Stimulated activated CD4-positive, alpha-beta T cell treated with anti-CD3 and anti-CD28 coated beads, Interleukin-1b, Interleukin-23, amount 100 ng/mL, for 1 hour (primary cell): ENCODE data around the gene STOML1.
A peak's percentile ranks its signal among the peaks of the same experiment; 100 is the strongest.
"Not testable (repeated sequence)": the region's sequence is repeated elsewhere in the genome, so short reads cannot be mapped to it uniquely, and the experiment has no call there.

Experiments used
- DNase-seq, 2 donors: peaks; one replicate each; pipeline ENCODE4 v3.0.0-alpha.2; 2020; ENCODE audit warnings: low read depth in 2 of 2

STOML1 gene

DNA sequence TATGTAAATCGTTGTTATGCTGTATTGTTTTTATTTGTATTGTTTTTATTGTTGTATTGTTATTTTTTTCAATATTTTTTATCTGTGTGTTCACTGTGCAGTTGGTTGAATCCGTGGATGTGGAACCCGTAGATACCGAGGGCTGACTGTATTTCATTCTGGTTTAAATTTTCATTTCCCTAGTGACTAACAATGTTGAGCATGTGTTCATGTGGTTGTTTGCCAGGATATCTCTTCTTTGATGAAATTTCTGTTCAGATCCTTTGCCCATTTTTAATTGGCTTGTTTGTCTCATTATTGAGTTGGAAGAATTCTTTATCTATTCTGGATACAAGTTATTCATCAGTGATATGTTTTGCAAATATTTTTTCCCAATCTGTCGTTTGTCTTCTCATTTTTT is 29.7 kb downstream of the STOML1 start:
- no peak for DNase-seq

- not testable (repeated sequence) for DNase-seq
These were observed 31.5 kb downstream of the STOML1 start for GRCh38 chr15:73960472-73961070.

- no peak for DNase-seq
These were observed 32.3 kb downstream of the STOML1 start for GRCh38 chr15:73959801-73960200.

- no peak for DNase-seq
These were observed 33.0 kb downstream of the STOML1 start for GRCh38 chr15:73959012-73959581.

- no peak for DNase-seq
These were observed 34.3 kb downstream of the STOML1 start for GRCh38 chr15:73957785-73958184.

GRCh38 chr15:73957276-73957675 is 34.8 kb downstream of the STOML1 start:
- DNase-seq: no peak

DNA sequence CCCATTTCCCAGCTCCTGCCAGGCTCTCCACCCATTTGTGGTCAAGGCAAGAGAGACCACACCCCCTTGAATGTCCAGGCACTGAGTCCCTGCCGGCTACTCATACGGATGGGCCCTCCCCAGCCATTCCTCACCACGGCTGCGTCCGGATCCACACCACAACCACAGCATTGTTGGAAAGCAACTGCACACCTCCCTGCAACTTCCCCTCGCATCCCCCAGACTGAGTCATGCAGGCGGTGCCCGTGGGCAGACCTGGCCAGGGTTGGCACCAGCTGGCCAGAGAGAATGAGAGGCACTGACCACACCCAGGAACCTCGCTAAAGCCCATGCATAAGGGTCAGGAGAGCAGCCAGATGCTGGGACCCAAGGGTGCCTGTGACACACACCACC is 35.4 kb downstream of the STOML1 start:
- DNase-seq: no peak

GRCh38 chr15:73955861-73956742 is 36.0 kb downstream of the STOML1 start:
- DNase-seq: no peak

DNA sequence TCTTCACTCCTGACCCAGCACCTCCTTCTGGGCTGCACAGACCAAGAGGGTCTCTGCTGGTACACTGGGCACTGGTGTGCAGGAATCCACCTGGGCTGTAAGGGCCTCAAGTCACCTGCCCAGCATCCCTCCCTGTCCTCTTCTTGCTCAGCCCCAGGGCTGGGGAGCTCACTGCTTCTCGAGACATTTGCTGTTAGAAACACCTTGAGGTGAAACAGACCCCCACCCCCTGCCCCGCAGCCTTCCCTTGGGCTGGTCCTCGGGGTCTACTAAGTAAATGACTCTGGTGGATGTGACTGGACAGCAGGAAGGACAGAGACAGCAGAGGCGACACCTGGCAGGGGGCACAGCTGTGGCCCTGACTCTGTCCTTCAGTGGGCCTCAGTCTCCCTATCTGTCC is 36.8 kb downstream of the STOML1 start:
- no peak for DNase-seq

DNA sequence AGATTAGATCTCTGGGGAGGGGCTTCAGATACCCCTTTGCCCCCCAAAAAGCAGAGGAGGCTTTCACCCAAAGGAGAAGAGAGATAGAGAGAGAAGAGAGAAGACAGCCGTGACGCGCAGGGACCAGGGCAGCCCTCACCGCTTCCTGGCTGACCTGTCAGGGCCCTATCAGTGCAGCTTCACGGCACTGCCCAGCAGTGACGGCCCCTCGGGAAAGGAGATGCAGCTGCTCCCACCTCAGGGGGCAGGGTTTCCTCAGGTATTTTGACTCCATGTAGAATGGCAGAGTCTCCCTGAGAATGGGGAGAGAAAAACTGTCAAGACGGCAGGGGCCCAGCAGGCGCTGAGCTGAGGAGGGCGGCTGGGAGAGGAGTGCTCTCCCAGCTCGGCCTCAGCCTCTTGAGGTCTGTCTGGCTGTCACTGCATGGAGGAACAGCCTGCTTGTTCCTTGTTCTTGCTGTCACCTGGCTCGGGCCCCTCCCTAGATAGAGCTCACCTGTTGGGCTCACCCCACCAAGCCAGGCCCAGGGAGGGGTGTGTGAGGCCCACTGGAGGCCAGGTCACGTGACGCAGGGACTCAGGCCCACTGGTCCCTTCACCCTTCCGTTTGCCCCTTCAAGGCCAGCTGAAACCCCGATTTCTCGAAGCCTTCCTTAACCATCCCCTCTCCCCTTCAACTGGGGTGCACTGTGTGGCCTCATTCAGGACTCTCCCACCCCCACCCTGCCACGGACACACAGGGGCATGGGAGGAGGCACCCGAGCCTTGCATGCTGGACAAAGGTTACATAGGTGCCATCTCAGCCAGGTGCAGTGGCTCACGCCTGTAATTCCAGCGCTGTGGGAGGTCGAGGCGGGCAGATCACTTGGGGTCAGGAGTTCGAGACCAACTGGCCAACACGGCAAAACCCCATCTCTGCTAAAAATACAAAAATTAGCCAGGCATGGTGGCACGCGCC is 37.6 kb downstream of the STOML1 start:
- DNase-seq: no peak

DNA sequence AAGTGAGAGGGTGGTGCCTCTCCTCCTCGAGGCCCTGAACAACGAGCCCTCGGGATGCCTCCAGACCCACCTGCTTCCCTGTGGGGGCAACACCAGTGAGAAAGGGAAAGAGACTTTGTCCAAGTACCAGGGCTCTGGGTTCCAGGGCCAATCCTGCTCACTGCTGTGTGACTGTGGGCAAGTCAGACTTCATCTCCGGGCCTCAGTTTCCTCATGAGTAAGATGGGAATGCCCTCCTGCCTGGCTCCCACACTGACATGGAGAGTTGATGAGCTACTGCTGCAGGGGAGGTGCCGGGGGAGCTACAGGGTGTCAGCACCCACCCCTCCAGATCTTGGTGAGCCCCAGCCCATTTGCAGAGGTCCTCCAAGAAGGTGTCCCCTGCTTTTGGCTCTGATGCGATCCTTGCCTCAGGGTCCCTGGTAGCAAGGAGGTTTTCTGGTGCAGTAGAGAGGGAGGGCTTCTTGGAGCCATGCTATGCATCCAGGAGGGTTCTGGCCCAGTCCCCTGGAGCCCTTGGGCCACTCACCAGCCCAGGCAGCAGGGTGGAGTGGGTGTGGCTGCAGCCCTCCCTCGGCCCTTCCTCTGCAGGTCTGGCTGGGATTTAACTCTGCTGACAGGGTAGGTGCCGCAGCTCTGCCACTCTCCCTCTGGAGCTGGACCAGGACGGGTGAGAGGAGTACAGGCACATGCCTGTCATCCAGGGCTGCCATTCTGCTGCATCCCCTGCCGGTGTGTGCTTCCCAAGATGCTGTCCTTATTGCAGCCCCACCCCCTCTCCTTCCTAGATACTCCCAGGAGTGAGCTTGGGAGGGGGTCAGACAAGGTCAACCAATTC is 39.0 kb downstream of the STOML1 start:
- no peak for DNase-seq

GRCh38 chr15:73952171-73952912 is 39.8 kb downstream of the STOML1 start:
- DNase-seq: no peak

- DNase-seq: no peak
These were observed 40.5 kb downstream of the STOML1 start for GRCh38 chr15:73951601-73952000.

DNA sequence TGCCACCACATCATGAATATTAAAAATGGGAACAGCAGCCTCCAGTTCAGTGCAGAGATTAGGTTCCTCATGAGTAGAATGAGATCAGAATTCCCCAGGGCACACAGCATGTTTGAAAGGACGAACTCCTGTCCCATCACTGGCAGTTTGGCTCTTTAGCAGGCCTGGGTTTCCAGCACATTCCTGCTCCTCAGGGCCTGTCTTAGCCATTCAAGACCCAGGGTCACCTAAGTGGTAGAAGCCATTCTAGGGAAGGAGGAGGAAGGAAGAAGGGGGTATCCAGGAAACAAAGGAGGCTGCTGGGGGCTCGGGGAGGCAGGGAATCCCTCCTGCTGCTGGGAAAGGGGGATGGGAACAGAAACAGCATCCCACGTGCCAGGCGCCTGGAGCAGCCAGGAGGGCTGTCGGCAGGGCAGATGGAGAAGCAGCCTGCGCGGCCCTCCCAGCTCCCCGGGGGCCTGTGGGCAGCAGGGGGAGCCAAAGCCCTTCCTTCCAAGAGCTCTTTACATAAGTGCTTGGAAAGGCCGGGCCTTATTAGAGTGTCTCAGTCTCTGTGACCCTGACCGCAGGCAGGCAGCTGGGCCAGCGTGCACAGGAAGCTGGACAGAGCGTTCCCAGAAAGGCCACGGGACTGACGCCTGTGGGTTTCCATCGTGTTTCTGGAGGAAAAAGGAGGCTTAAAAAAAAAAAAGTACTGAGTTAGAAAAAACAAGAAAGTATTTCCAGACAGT is 41.1 kb downstream of the STOML1 start:
- peak; percentile 48 to 49 for DNase-seq

- no peak for DNase-seq
These were observed 41.6 kb downstream of the STOML1 start for GRCh38 chr15:73950479-73950830.

GRCh38 chr15:73949496-73949895 is 42.6 kb downstream of the STOML1 start:
- DNase-seq: no peak

DNA sequence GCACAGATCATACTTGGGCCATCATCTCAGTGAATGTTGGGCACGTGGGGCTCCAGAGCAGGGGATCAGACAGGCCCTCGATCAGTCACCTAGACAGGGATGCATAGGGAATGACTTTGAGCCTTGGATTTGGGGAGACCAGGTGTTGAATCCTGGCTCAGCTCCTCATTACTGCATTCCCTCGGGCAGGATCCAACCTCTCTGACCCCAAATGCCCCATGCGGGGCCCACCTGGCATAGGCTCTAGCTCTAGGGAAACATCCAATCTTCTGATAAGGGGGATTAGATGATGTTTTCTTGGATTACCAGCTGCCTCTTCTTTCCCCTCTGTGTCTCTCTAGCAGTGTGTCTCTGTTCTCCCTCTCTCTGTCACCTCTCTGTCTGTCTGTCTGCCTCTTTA is 43.1 kb downstream of the STOML1 start:
- DNase-seq: no peak

DNA sequence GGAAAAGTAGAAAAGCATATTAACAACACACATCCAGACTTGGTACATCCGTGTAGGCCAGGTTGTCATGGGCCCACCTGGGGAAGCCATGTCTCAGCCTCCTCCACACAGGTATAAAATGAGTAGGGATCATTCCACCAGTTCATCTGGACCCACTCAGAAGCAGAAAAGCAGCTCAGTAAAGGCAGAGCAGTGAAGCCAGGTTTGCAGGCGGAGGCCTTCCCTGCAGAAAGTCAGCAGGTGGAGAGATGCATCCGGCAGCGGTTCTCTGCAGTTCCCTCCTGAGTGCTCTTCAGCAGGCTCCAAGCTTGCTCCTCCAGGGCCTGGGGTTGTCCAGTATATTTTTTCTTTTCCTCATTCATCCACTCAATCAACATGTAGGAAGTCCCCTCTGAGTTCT is 43.7 kb downstream of the STOML1 start:
- DNase-seq: no peak

DNA sequence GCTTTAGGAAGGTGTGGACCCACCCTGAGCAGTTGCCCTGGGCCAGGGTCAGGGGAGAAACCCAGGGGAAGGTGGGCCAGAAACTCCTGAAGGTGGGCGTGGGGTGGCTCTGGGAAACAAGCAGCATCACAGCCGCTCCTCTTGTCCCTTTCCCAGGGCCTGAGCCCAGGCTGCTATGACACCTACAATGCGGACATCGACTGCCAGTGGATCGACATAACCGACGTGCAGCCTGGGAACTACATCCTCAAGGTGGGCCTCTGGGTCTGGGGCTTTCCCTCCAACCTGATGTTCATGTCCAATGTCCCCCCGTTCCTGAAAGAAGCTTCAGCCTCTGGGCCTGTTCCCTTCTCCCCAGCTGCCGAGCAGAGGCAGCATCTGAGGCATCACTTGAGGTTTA is 44.4 kb downstream of the STOML1 start:
- DNase-seq: no peak
